ENCODE results near the gene NR1D1. TPM values are rescaled to one million over a fixed set of nuclear protein-coding genes. Genes with fewer than 3 reads are reported as not detected.

NR1D1 gene
- total and polyA plus RNA-seq, 2 of the 8 experiments (the other 6 are each of a cell fraction or from before 2014, with no cell fraction given): 1.5 to 4.6 TPM

DNA sequence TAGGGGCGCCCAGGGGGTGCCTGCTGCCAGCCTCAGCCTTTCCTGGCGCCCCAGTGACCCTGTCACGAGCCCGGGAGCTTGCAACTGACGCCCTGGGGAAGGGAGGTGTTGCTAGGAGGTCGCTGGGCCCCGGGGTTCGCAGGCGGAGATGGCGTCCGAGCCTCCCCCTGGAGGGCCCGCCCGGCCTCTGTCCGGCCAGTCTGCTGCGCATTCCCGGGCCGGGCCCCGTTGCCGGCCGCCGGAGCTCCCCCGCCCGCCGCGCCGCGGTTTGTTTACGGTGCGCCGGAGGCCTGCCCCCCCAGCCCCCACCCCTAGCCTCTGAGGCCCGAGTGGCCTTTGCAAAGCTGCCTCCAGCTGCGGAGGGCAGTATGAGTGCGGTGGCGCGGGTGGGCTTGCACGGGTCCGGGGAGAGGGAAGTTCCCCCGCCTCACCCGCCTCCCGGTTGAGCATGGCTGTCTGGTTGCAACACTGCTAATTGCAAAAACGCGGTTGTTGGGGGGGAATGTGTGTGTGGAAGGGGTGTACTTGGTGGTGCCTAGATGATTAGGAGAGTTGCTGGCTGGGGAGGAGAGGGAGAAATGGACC lies 37.1 kb downstream of the NR1D1 start:
- FAIRE-seq (no peak), DNase-seq (ENCODE audit: low read depth in 1 of 2, low spot score in 2 of 2) (no peak)
- Histone ChIP-seq H3K27me3 (replicated peaks in 1 of 4; ENCODE audit: control insufficient read depth in 3 of 4, extremely low read depth in 1 of 4, insufficient read depth in 3 of 4, low read length in 3 of 4) (peaks cover 0 to 15% (median 10%) of the 10 kb centered on the region in 4 experiments; a peak in 6 of 7 replicates), H2BK12ac (ENCODE audit: low read depth, low read length) (no peak overlapping the region; the same call in 1 of the 2 replicates), H3K4me3 (ENCODE audit: extremely low read depth in 1 of 4, insufficient read depth in 2 of 4, low read depth in 3 of 4, low read length in 4 of 4) (peak overlapping the region; percentile 76 to 87 (median 81)), H3K27ac (ENCODE audit: low read depth, low read length) (peak overlapping the region; percentile 60; the same call in 1 of the 2 replicates), H4K20me1 (replicated peaks in 1 of 2; ENCODE audit: control insufficient read depth in 1 of 2, insufficient read depth in 2 of 2, low read length in 2 of 2) (peaks cover 0 to 9% of the 10 kb centered on the region in 2 experiments), H2BK120ac (replicated peaks; ENCODE audit: low read depth, low read length) (peak overlapping the region; percentile 61), H3K79me1 (ENCODE audit: low read depth, low read length) (peaks cover 7% of the 10 kb centered on the region; the same call in 1 of the 2 replicates), H3K9me3 (ENCODE audit: insufficient read depth in 2 of 2, low read depth in 1 of 2, low read length in 1 of 2) (no peaks in the 10 kb centered on the region), H2BK5ac (ENCODE audit: low read depth, low read length) (peak overlapping the region; percentile 52; the same call in 1 of the 2 replicates), H3K56ac (replicated peaks; ENCODE audit: insufficient read length, low read depth, low read length) (peak overlapping the region; percentile 66), H4K8ac (ENCODE audit: extremely low read depth, insufficient read depth, low read length) (peak overlapping the region; percentile 65), H3K36me3 (ENCODE audit: control insufficient read depth in 2 of 4, insufficient read depth in 4 of 4, low read length in 3 of 4) (no peaks in the 10 kb centered on the region), H3K79me2 (ENCODE audit: control insufficient read depth in 1 of 2, insufficient read depth in 2 of 2, low read length in 2 of 2) (no peaks in the 10 kb centered on the region), H2BK20ac (ENCODE audit: low read length) (no peak overlapping the region), H3K4me1 (replicated peaks in 1 of 4; ENCODE audit: control insufficient read depth in 3 of 4, insufficient read depth in 4 of 4, low read length in 3 of 4) (peaks cover 21 to 50% (median 33%) of the 10 kb centered on the region in 4 experiments), H3K23ac (ENCODE audit: insufficient read length) (no peak overlapping the region), H2AK5ac (ENCODE audit: low read depth, low read length) (no peak overlapping the region), H3K9ac (replicated peaks in 1 of 4; ENCODE audit: extremely low read depth in 1 of 4, low read depth in 3 of 4, low read length in 3 of 4) (peak overlapping the region; percentile 39 to 48 (median 44); a peak in 5 of 7 replicates), H3K23me2 (ENCODE audit: low read depth, low read length) (peaks cover 6% of the 10 kb centered on the region; the same call in 1 of the 2 replicates), H3K4ac (replicated peaks; ENCODE audit: insufficient read length, low read depth, low read length) (peak overlapping the region; percentile 71), H2AFZ (ENCODE audit: low read length) (no peak overlapping the region), H4K5ac (ENCODE audit: insufficient read length, low read depth, low read length) (peak overlapping the region; percentile 84), H3K4me2 (ENCODE audit: insufficient read depth in 1 of 2, low read depth in 2 of 2, low read length in 2 of 2) (peak overlapping the region; percentile 75 to 87), H2BK15ac (ENCODE audit: low read length) (no peak overlapping the region), H4K91ac (replicated peaks; ENCODE audit: insufficient read length, low read length) (peak overlapping the region; percentile 75), H3K14ac (ENCODE audit: insufficient read length) (no peak overlapping the region), H3K18ac (ENCODE audit: extremely low read depth, low read length) (peak overlapping the region; percentile 78)
- POLR2A ChIA-PET (ENCODE audit: partially characterized antibody): interaction anchor here (0.7 to 5.8 kb wide), 10 partner anchors 9 to 129 kb away, joined by 3 to 64 read pairs (median 3); partner anchors contain the start of genes MED24 and MSL1
- CTCF ChIA-PET (ENCODE audit: partially characterized antibody): interaction anchor here (0.8 to 38.4 kb wide), 8 partner anchors 10 to 61 kb away, joined by 4 to 876 read pairs (median 19); partner anchors contain the start of genes MED24 and NR1D1
- WGBS, 2 experiments (ENCODE audit: extremely low coverage in 1 of 2, insufficient coverage in 1 of 2, insufficient read length in 1 of 2, insufficient replicate concordance in 2 of 2, low coverage in 1 of 2, low lambda C conversion rate in 2 of 2, missing lambda C conversion rate in 1 of 2): 4% methylated on average over 16 of the region's 42 CpGs; no CpG with 5 or more reads in 1 of the 2 experiments
- TF ChIP-seq TEAD4 (IDR thresholded peaks at IDR 0.05; ENCODE audit: low read depth, low read length) (no peak), BRCA1 (IDR thresholded peaks at IDR 0.05; ENCODE audit: low read depth, low read length) (no peak), SIX5 (IDR thresholded peaks at IDR 0.05; ENCODE audit: low read depth, low read length) (no peak), SP4 (IDR thresholded peaks at IDR 0.05; ENCODE audit: low read length) (no peak), GABPA (IDR thresholded peaks at IDR 0.05; ENCODE audit: borderline replicate concordance, insufficient read depth, low read length) (no peak), RAD21 (IDR thresholded peaks at IDR 0.05 in 1 of 2, conservative IDR thresholded peaks at IDR 0.05 in 1 of 2; ENCODE audit: low read depth in 2 of 2, low read length in 2 of 2) (no peak), TAF7 (optimal IDR thresholded peaks at IDR 0.05; ENCODE audit: borderline replicate concordance, low read depth, low read length) (no peak), FOSL1 (IDR thresholded peaks at IDR 0.05; ENCODE audit: insufficient read depth, low read depth, low read length) (no peak), CBX8 (IDR thresholded peaks at IDR 0.05; ENCODE audit: borderline replicate concordance, low read depth, low read length) (no peak), JUND (IDR thresholded peaks at IDR 0.05; ENCODE audit: low read length) (no peak), PHF8 (conservative IDR thresholded peaks at IDR 0.05; ENCODE audit: low read depth, low read length) (peak; percentile 47; the same call in 1 of the 2 replicates), BCL11A (IDR thresholded peaks at IDR 0.05; ENCODE audit: low read depth in 2 of 2, low read length in 2 of 2) (no peak), CREB1 (IDR thresholded peaks at IDR 0.05) (no peak)

Data from H1 (cell line).